Lower lobe of right lung (tissue), 2 donors: ENCODE results near the gene CNPPD1. TPM values are rescaled to one million over a fixed set of nuclear protein-coding genes. Genes with fewer than 3 reads are reported as not detected.

Experiments
- ATAC-seq, 2 donors: fragments of 200-7000 bp; cut with Tn5 transposase; one replicate each; pipeline ENCODE4 v1.9.1; 2020 to 2022; ENCODE audit warnings: mild to moderate bottlenecking in 2 of 2, moderate library complexity in 2 of 2
- DNase-seq: peaks from one replicate; pipeline ENCODE4 v3.0.0-alpha.2; 2020
- H3K27ac ChIP-seq: fragments of 200-600 bp; one replicate; pipeline ENCODE4 v1.8.0; 2022
- H3K27me3 ChIP-seq: fragments of 200-600 bp; one replicate; pipeline ENCODE4 v1.8.0; 2022; ENCODE audit warnings: low read depth
- H3K36me3 ChIP-seq: fragments of 200-600 bp; one replicate; pipeline ENCODE4 v1.8.0; 2022; ENCODE audit warnings: mild to moderate bottlenecking
- H3K4me1 ChIP-seq: fragments of 200-600 bp; one replicate; pipeline ENCODE4 v1.8.0; 2022
- H3K4me3 ChIP-seq: fragments of 200-600 bp; one replicate; pipeline ENCODE4 v1.8.0; 2022; ENCODE audit warnings: mild to moderate bottlenecking
- H3K9me3 ChIP-seq: fragments of 200-600 bp; one replicate; pipeline ENCODE4 v1.8.0; 2022
- CTCF ChIP-seq: fragments of 200-600 bp; IDR thresholded peaks from one replicate; pipeline ENCODE4 v1.8.0; 2022; ENCODE audit warnings: antibody characterized with exemption, mild to moderate bottlenecking
- intact Hi-C: fragments of 100-400 bp; cut with DNase I; formaldehyde crosslinking; loops from one replicate; pipeline ENCODE4 v1.11.0; 2022
- total RNA-seq: library from RNA; stranded (reverse); fragmentation: NEBNext Ultra II Directional; extraction: Animal tissue kit (Norgen Biotek cat#: 25700); gene quantifications from one replicate; pipeline ENCODE4 v1.2.1, GENCODE V29; 2021
- donor health status: DM: no; HTN: yes; CAD: no; lungs with severe emphysema.

The CNPPD1 gene
- total RNA-seq, 1 donor from 2014 or later = 67.7 TPM

- Histone ChIP-seq H3K36me3 (peaks cover 65% of the 10 kb centered on the region), H3K9me3 (no peaks in the 10 kb centered on the region), H3K4me1 (peaks cover 13% of the 10 kb centered on the region), H3K4me3 (no peak overlapping the region), H3K27ac (no peak overlapping the region), H3K27me3 (no peaks in the 10 kb centered on the region)
- TF ChIP-seq CTCF = no peak
- intact Hi-C loops = no loop called here
- DNase-seq (no peak), ATAC-seq (no peak)
These were observed 6.5 kb upstream of the CNPPD1 start for GRCh38 chr2:219183151-219183772.

GRCh38 chr2:219182331-219183150 is 5.8 kb upstream of the CNPPD1 start:
- Histone ChIP-seq H3K27ac (no peak overlapping the region), H3K9me3 (no peaks in the 10 kb centered on the region), H3K4me3 (no peak overlapping the region), H3K36me3 (peaks cover 65% of the 10 kb centered on the region), H3K4me1 (peaks cover 13% of the 10 kb centered on the region), H3K27me3 (no peaks in the 10 kb centered on the region)
- no peak for TF ChIP-seq CTCF
- peak; percentile 57 for DNase-seq
- intact Hi-C loops = no loop called here
- ATAC-seq = no peak

- intact Hi-C loops = no loop called here
- no peak for DNase-seq
- Histone ChIP-seq H3K9me3 (no peaks in the 10 kb centered on the region), H3K27ac (no peak overlapping the region), H3K4me3 (no peak overlapping the region), H3K4me1 (peaks cover 13% of the 10 kb centered on the region), H3K36me3 (peaks cover 65% of the 10 kb centered on the region), H3K27me3 (no peaks in the 10 kb centered on the region)
- TF ChIP-seq CTCF = no peak
- no peak for ATAC-seq
These were observed 4.8 kb upstream of the CNPPD1 start for GRCh38 chr2:219181531-219181930.

- H3K4me1 ChIP-seq = peaks cover 17% of the 10 kb centered on the region
- TF ChIP-seq CTCF = no peak
- ATAC-seq (no peak), DNase-seq (no peak)
- no peaks in the 10 kb centered on the region for H3K9me3 ChIP-seq
- no peaks in the 10 kb centered on the region for H3K27me3 ChIP-seq
- no peak overlapping the region for H3K4me3 ChIP-seq
- intact Hi-C loops = no loop called here
- peaks cover 63% of the 10 kb centered on the region for H3K36me3 ChIP-seq
- no peak overlapping the region for H3K27ac ChIP-seq
These were observed 4.2 kb upstream of the CNPPD1 start for GRCh38 chr2:219180961-219181360.

GRCh38 chr2:219179601-219180465 is 3.1 kb upstream of the CNPPD1 start:
- no peak for DNase-seq
- H3K27ac ChIP-seq = no peak overlapping the region
- no peak overlapping the region for H3K4me3 ChIP-seq
- no peaks in the 10 kb centered on the region for H3K27me3 ChIP-seq
- peaks cover 29% of the 10 kb centered on the region for H3K4me1 ChIP-seq
- no peaks in the 10 kb centered on the region for H3K9me3 ChIP-seq
- TF ChIP-seq CTCF = no peak
- no peak for ATAC-seq
- H3K36me3 ChIP-seq = peaks cover 64% of the 10 kb centered on the region
- intact Hi-C loops = no loop called here
